GM12873 (cell line): ENCODE data around the gene STOM.

Experiments used
- CTCF ChIP-seq: IDR thresholded peaks from 2 replicates; pipeline ENCODE4 v1.5.1; 2012; ENCODE audit warnings: low read depth, mild to moderate bottlenecking, moderate library complexity, low read length, control low read depth; ENCODE audit not compliant: insufficient read depth; ENCODE audit errors: missing control alignments

Gene STOM

GRCh38 chr9:121289026-121289771, 80.9 kb downstream of the STOM start:
- no peak for TF ChIP-seq CTCF
